LoVo (cell line): ENCODE data around the gene KLK10.

Source experiments
- DNase-seq: peaks from one replicate; pipeline ENCODE4 v3.0.0-alpha.2; 2016; ENCODE audit warnings: low spot score

The KLK10 gene

DNA sequence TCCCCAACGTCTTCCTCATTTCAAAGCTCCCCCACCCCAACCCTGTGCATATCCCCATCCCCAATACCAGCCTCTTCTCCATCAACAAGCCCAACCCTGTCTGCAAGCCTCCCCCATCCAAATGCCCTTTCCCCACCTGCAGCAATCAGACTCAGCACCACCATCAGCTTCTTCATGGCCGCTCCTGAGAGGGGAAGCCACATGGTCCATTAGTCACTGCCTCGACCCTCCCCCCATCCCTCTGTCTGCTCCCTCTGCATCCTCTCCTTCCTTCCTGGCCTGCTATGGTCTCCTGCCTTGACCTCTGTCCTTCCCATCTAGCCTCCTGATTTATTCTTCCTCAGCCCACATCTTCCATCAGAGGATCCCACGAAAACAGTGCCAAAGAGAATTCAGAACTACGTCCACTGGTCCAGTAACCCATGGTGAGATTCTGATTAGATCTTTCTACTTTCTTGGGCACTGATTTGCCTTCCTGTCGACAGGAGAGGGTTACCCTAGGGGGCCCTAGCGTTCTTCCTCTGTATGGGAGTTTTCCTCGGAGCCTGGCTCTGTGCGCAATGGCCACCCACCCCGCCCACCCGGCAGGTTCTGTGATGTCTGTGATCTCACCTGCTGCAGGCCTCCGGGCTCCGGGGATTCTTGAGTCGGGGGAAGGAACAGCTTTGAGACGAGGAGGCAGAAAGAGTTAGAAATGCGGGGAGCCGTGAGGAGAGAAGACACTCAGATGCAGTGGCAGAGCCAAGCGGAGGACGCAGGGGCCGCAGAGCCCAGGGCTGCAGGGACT lies 51.4 kb downstream of the KLK10 start:
- no peak for DNase-seq

DNA sequence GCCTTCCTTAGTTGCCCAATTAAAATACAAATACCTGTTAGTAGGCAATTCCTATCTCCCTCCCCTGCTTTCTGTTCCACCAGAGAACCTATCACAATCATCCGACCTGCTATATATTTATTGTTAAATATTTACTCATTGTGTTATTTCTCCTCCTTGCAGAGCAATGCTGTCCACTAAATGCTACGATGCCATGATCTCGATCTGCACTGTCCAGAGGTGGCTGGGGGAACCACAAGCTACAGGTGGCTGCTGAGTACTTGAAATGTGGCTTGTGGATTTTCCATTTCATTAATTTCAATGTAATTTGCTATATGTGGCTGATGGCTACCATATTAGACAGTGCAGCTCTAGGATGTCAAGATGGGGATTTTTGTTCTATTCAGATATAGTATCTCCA lies 55.2 kb downstream of the KLK10 start:
- DNase-seq = no peak

DNA sequence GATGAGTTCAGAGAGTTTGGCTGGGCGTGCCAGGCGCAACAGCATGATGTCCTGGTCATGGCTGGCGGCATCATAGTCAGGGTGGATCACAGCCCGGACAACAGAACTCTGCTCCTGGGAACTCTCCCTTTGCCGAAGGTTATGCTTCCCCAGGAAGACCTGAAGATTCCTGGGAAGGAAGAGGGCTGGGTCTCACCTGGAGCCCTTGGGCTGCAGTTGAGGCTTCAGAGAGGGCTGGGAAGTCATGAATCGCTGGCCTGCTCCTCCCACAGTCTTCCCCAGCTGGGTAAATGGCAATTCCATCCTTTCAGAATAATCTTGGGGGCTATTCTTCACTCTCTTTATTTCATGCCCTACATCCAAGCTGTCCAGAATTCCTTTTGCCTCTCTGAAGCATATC lies 56.1 kb downstream of the KLK10 start:
- no peak for DNase-seq
